Hematopoietic multipotent progenitor cell (in vitro differentiated cells): ENCODE results near the gene ATG12. TPM values are rescaled to one million over a fixed set of nuclear protein-coding genes. Genes with fewer than 3 reads are reported as not detected.
"Not testable (repeated sequence)": the region's sequence is repeated elsewhere in the genome, so short reads cannot be mapped to it uniquely, and the experiment has no call there.

Experiments
- DNase-seq, 3 donors: peaks; one replicate each; pipeline ENCODE4 v3.0.0-alpha.2; 2011 to 2015; ENCODE audit warnings: low read depth in 2 of 3, low spot score in 2 of 3
- total RNA-seq: library from RNA; depleted of rRNA; stranded (reverse); fragments of >200 nt; gene quantifications from one replicate; pipeline ENCODE4 v1.2.3, GENCODE V29; 2012

ATG12 gene
- total RNA-seq, result 16.2 TPM

DNA sequence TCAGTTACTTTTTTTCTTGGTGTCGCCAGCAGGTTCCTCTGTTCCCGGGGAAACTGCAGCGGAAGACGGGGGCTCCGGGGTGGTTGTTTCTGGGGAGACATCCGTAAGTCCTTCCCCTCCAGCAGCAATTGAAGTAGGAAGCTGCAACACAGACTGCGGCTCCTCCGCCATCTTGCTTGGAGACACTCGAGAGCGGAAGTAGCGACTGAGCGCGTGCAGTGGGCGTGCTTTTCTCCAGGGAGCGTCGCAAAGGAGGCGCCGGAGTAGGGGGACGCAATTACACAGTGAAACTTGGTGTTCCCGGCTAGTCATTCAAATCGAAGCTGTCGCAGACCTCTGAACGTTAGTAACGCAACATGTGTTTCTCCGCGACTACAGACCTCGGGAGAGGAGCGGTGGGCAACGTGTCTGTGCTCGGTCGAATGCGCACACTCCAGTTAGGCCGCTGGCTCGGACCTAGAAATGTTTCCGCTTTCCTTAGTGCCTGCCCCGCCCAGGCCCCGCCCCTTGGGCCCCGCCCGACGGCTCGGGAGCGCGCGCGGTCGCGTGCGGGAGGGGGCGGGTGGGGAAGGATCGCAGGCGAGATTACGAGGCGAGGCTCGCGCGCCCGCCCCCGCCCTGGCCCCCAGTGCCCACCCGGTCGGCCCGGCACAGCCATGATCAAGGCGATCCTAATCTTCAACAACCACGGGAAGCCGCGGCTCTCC lies at the start of gene ATG12, which contains the start of gene AP3S1:
ATG12 (minus strand) TSS at position 184 of the 707 bp plus-strand sequence; CDS start at position 171, 13 bp downstream.
AP3S1 (plus strand) TSS at position 554 of the 707 bp plus-strand sequence; CDS start at position 657, 103 bp downstream.
- DNase-seq, result peak; percentile 87 to 97 (median 94)

GRCh38 chr5:115888027-115888426 lies 46.7 kb upstream of the ATG12 start:
- peak in 2 of 3 donors; percentile 9 to 46 for DNase-seq

- not testable (repeated sequence) for DNase-seq
Observed at GRCh38 chr5:115885208-115885607, 43.8 kb upstream of the ATG12 start.

GRCh38 chr5:115884704-115885103 lies 43.3 kb upstream of the ATG12 start:
- DNase-seq, result no peak

GRCh38 chr5:115882434-115882833 lies 41.1 kb upstream of the ATG12 start:
- DNase-seq, result not testable (repeated sequence)

GRCh38 chr5:115877342-115877741 lies 36.0 kb upstream of the ATG12 start:
- DNase-seq, result not testable (repeated sequence)

- no peak for DNase-seq
Observed at GRCh38 chr5:115875447-115875846, 34.1 kb upstream of the ATG12 start.

DNA sequence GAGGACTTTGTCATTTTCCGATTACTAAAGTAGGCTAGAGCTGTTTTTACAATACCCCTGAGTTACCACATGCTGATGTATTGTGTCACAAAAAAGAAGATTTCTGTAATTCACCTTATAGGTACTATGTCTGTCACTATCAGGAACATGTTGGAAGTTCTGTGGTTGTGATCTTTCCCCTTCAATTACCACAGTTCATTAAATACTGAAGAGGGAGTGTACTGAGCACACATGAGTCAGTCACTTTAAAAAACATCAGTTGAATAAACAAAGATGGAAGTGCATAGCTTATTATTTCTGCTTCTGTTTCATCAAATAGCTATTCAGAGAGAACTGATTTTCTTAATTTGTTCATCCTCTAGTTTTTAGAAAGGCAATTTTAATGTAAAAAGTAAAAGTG lies 32.0 kb upstream of the ATG12 start:
- no peak for DNase-seq

DNA sequence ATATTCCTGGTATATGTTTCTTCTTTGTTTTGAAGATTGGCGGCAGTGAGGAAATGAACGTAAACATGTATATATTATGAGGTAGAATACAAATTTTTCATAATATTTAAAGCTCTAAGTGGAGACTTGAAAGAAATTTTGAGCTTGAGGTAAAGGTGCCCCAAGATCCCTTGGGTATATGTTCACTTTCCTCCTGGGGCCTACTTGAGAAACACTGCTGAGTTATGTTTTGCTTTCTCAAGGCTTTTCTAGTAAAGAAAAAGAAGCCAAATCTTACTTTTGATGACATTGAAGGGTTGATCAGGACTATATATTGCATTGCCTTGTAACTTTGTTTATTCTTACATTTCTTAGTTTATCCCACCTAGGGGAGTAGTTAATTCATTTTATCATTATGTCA lies 31.1 kb upstream of the ATG12 start:
- DNase-seq, result no peak

- no peak for DNase-seq
Observed at GRCh38 chr5:115869256-115869795, 28.0 kb upstream of the ATG12 start.

DNA sequence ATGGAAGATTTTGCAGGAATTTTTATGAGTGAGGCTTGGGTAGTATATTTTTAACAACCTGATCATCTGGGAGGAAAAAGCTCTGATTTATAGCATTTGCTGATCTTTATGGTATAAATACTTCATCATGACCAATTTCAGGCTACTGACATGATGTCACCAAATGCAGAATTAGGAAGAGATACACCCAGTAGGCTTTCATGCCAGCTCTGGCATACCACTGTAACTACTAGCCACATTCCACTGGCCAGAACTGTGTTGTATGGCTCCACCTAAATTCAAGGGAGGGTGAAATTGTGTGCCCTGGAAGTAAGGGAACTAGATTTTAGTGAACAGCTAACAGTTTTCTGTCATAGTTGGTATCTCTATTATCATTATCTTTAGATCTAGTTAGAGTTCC lies 18.0 kb upstream of the ATG12 start:
- no peak for DNase-seq

GRCh38 chr5:115858396-115858795 lies 17.0 kb upstream of the ATG12 start:
- no peak for DNase-seq

DNA sequence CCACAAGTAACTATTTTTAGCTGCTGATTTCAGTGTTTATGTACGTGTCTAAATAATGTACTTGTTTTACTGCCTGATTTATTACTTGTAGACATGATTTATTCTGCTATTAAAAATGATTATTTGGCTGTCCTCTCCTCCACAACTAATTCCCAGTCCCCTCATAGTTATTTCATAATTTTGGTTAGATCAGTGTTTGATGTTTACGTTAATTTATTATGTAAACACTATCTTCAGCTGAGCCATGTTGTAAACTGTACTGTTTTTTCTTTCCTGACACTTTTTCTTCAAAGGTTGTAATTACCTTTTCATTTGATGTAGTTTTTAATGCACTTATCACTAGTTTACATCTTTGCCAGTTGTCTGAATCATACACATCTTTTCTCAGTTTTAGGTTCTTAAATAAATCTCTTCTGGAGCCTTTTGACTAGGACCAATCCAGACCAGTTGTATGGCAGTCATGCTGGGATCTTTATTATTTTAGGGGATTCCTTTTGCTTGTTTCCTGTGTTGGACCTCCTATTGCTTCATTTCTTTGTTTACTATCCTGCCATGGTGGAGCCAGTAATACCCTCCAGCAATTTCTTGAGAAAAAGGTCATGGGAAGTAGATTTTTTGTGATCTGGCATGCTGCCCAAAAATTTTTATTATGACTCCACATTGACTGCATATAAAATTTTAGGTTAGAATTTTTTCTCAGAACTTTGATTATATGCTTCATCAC lies 16.4 kb upstream of the ATG12 start:
- no peak for DNase-seq

GRCh38 chr5:115857057-115857479 lies 15.7 kb upstream of the ATG12 start:
- no peak for DNase-seq

DNA sequence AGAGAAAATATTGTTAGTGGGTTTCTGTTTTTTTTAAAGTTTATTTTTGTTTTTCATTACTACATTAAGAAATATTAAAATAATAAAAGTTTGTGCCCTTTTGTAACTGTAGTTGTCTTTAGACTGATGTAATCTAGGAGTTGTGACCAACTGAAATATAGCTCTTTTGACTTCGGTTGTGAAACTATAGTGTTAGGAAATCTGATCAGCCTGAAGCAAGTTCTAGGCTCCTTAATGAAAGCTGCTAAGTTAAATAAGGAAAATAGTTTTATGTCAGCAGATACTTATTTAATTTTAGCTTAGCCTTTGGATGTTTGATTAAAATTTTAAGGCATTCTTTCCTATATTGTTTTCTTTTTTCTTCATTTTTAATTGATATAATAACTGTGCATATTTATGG lies 14.6 kb upstream of the ATG12 start:
- DNase-seq, result no peak

DNA sequence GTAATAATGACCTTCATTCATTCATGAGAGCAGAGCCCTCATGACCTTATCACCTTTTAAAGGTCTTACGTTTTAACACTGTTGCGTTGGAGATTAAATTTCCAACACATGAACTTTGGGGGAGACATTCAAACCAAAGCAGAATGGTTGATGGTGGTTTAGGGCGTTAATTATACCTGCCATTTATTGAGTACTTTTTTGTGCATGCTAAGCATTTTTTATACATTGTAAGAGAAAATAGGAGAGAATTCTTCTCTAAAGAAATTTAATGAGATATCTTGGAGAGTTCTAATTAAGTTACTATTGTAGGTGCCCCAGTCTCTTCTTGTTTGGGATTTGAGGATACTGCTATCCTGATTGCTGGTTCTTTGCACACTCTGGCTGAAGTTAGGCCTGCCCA lies 12.8 kb upstream of the ATG12 start:
- no peak for DNase-seq

GRCh38 chr5:115850744-115851416 lies 9.5 kb upstream of the ATG12 start:
- DNase-seq, result no peak

DNA sequence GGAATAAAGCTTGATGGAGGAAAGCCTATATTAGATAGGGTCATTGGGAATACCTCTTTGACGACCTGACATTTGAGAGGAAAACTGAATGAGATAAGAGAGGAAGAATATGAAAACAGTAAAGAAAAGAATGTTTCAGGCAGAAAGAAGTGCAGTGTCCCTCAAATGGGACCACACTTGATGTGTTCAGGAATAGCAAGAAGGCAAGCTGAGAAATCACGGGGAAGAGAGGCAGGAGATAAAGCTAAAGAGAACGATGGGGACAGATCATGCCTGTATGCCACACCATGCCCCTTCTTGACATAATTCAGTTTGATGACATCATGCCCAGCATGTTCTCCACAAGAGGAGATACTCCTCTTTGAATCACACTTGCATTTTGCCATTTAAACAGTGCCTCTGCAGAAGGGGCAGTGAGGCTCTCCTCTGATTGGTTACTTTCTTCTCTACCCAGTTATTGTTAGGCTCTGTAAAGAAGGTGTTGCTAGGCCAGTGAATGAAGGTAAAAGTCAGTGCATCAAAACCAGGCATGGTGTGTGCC lies 8.0 kb upstream of the ATG12 start:
- DNase-seq, result no peak

DNA sequence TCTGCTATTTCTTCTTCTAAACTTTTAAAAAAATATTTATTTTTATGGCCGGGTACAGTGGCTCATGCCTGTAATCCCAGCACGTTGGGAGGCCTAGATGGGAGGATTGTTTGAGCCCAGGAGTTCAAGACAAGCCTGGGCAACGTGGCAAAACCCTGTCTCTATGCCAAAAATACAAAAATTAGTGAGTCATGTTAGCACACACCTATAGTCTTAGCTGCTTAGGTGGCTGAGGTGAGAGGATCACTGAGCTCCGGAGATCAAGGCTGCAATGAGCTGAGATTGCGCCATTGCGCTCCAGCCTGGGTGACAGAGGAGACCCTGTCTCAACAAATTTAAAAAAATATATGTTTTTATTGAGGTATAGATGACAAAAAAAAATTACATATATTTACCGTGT lies 5.9 kb upstream of the ATG12 start:
- no peak for DNase-seq

GRCh38 chr5:115844321-115844817 lies 3.0 kb upstream of the ATG12 start:
- DNase-seq, result no peak
